Mammary epithelial cell (primary cell): Measurements from ENCODE around the gene GALNT10.

Experiments used
- EZH2 ChIP-seq: IDR thresholded peaks from 2 replicates; pipeline ENCODE4 v1.6.1; 2012; ENCODE audit warnings: low read length, inconsistent platforms, borderline replicate concordance
- TF ChIP-seq, protein P1 (sequence below), 2 donors: IDR thresholded peaks in 1 of 2; conservative IDR thresholded peaks in 1 of 2; 2 replicates each; pipeline ENCODE4 v1.5.1; 2011 to 2012; ENCODE audit warnings: inconsistent platforms in 2 of 2, low read length in 2 of 2, mild to moderate bottlenecking in 2 of 2, control low read depth in 1 of 2, low read depth in 1 of 2; ENCODE audit not compliant: insufficient read depth in 1 of 2; ENCODE audit errors: extremely low read depth in 1 of 2

DNA sequence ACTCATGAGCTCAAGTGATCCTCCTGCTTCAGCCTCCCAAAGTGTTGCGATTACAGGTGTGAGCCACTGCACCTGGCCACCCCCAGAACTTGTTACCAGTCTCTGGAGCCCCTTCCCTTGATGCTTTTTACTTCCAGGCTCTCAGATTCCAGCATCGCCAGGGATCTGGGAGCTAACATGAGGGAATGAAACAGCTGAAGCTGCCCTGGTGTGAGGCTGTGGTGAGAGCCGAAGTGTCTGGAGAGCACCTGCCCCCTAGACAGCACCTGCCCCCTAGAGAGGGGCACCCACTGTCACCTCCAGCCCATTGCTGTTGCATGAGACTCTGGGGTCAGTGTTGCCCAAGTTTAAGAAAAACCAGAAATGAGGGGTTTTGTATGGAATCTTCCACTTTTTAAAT, 131.0 kb downstream of the GALNT10 start:
- TF ChIP-seq, protein P1, sequence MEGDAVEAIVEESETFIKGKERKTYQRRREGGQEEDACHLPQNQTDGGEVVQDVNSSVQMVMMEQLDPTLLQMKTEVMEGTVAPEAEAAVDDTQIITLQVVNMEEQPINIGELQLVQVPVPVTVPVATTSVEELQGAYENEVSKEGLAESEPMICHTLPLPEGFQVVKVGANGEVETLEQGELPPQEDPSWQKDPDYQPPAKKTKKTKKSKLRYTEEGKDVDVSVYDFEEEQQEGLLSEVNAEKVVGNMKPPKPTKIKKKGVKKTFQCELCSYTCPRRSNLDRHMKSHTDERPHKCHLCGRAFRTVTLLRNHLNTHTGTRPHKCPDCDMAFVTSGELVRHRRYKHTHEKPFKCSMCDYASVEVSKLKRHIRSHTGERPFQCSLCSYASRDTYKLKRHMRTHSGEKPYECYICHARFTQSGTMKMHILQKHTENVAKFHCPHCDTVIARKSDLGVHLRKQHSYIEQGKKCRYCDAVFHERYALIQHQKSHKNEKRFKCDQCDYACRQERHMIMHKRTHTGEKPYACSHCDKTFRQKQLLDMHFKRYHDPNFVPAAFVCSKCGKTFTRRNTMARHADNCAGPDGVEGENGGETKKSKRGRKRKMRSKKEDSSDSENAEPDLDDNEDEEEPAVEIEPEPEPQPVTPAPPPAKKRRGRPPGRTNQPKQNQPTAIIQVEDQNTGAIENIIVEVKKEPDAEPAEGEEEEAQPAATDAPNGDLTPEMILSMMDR (conservative IDR thresholded peaks at IDR 0.05 in 1 of 2, IDR thresholded peaks at IDR 0.05 in 1 of 2; ENCODE audit: extremely low read depth in 1 of 2, insufficient read depth in 1 of 2, low read depth in 1 of 2, low read length in 2 of 2) = no peak
- TF ChIP-seq EZH2 = no peak
